Thyroid gland (tissue), 4 donors: ENCODE results near the gene ELL.

Experiments
- POLR2A ChIP-seq, 2 donors: fragments of 450-650 bp; IDR thresholded peaks; one replicate each; pipeline ENCODE4 v1.6.1; 2017; ENCODE audit warnings: antibody characterized with exemption in 2 of 2, mild to moderate bottlenecking in 2 of 2, moderate library complexity in 1 of 2
- TF ChIP-seq, protein P1 (sequence below), 6 experiments: fragments of 200-600 bp in 3 of 6; fragments of 450-650 bp in 3 of 6; sonication (generic) in 3 of 6; IDR thresholded peaks; one replicate each; pipeline ENCODE4 v1.5.1; 2016 to 2019; ENCODE audit warnings: antibody characterized with exemption in 6 of 6, mild to moderate bottlenecking in 2 of 6, inconsistent platforms in 1 of 6, moderate library complexity in 1 of 6

DNA sequence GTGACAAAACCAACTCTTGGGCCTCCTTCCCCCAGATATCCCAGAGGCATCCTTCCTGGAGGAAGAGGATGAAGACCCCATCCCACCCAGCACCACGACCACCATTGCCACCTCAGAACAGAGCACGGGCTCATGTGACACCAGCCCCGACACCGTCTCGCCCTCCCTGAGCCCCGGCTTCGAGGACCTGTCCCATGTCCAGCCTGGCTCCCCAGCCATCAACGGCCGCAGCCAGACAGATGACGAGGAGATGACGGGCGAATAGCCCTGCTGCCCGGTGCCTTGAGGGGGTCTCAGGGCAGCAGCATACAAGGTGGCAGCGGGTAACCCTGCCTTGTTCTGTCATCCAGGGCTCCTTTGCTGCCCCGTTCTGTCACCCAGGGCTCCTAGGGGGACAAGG is 46.5 kb upstream of the ELL start:
- TF ChIP-seq, protein P1, sequence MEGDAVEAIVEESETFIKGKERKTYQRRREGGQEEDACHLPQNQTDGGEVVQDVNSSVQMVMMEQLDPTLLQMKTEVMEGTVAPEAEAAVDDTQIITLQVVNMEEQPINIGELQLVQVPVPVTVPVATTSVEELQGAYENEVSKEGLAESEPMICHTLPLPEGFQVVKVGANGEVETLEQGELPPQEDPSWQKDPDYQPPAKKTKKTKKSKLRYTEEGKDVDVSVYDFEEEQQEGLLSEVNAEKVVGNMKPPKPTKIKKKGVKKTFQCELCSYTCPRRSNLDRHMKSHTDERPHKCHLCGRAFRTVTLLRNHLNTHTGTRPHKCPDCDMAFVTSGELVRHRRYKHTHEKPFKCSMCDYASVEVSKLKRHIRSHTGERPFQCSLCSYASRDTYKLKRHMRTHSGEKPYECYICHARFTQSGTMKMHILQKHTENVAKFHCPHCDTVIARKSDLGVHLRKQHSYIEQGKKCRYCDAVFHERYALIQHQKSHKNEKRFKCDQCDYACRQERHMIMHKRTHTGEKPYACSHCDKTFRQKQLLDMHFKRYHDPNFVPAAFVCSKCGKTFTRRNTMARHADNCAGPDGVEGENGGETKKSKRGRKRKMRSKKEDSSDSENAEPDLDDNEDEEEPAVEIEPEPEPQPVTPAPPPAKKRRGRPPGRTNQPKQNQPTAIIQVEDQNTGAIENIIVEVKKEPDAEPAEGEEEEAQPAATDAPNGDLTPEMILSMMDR (IDR thresholded peaks at IDR 0.05), result no peak
- no peak for TF ChIP-seq POLR2A (IDR thresholded peaks at IDR 0.05)
